Keratinocyte (primary cell): Measurements from ENCODE around the gene AIFM2. TPM values are rescaled to one million over a fixed set of nuclear protein-coding genes. Genes with fewer than 3 reads are reported as not detected.

Experiments
- DNase-seq: peaks from one replicate; pipeline ENCODE4 v3.0.0-alpha.2; 2011; ENCODE audit warnings: low read depth, missing footprints, low spot score
- FAIRE-seq: peaks from 2 replicates; lab custom pipeline; 2011; peaks lifted over from hg19 to GRCh38; lab: Jason Lieb, UNC
- H2AFZ ChIP-seq: 2 replicates; pipeline ENCODE4 v1.6.0; 2012; ENCODE audit warnings: low read length, control low read depth, inconsistent platforms; ENCODE audit not compliant: control insufficient read depth
- H3K27ac ChIP-seq: 2 replicates; pipeline ENCODE4 v1.5.1; 2011; ENCODE audit warnings: low read length; ENCODE audit not compliant: control insufficient read depth, insufficient read depth
- H3K27me3 ChIP-seq: 3 replicates; pipeline ENCODE4 v1.6.0; 2011; ENCODE audit warnings: low read length; ENCODE audit not compliant: control insufficient read depth, insufficient read depth; ENCODE audit errors: extremely low read depth
- H3K36me3 ChIP-seq, 2 experiments: 2 replicates in 1 of 2; 3 replicates in 1 of 2; pipeline ENCODE4 v1.5.1; 2011; ENCODE audit warnings: low read length in 2 of 2, mild to moderate bottlenecking in 1 of 2; ENCODE audit not compliant: control insufficient read depth in 2 of 2, insufficient read depth in 2 of 2; ENCODE audit errors: extremely low read depth in 1 of 2
- H3K4me1 ChIP-seq: 3 replicates; pipeline ENCODE4 v1.5.1; 2011; ENCODE audit warnings: low read length; ENCODE audit not compliant: control insufficient read depth, insufficient read depth; ENCODE audit errors: extremely low read depth
- H3K4me2 ChIP-seq: 3 replicates; pipeline ENCODE4 v1.6.0; 2011; ENCODE audit warnings: low read depth, low read length; ENCODE audit not compliant: control insufficient read depth, insufficient read depth; ENCODE audit errors: extremely low read depth
- H3K4me3 ChIP-seq, 3 experiments: fragments of 200-600 bp in 1 of 3; sonication (generic) in 1 of 3; 2 replicates in 2 of 3; 3 replicates in 1 of 3; pipeline ENCODE4 v1.5.1; 2011 to 2016; ENCODE audit warnings: low read length in 3 of 3, mild to moderate bottlenecking in 3 of 3, control low read depth in 2 of 3, inconsistent platforms in 1 of 3, low read depth in 1 of 3, mixed read lengths in 1 of 3, mixed run types in 1 of 3, moderate library complexity in 1 of 3; ENCODE audit not compliant: control insufficient read depth in 2 of 3, insufficient read depth in 2 of 3; ENCODE audit errors: extremely low read depth in 1 of 3
- H3K79me2 ChIP-seq: 2 replicates; pipeline ENCODE4 v1.6.0; 2012; ENCODE audit warnings: low read length; ENCODE audit not compliant: control insufficient read depth, insufficient read depth
- H3K9ac ChIP-seq: 3 replicates; pipeline ENCODE4 v1.6.0; 2011; ENCODE audit warnings: low read length; ENCODE audit not compliant: control insufficient read depth, insufficient read depth; ENCODE audit errors: extremely low read depth
- H3K9me1 ChIP-seq: 3 replicates; pipeline ENCODE4 v1.6.0; 2011; ENCODE audit warnings: low read length; ENCODE audit not compliant: control insufficient read depth, insufficient read depth; ENCODE audit errors: extremely low read depth
- H3K9me3 ChIP-seq: 2 replicates; pipeline ENCODE4 v1.5.1; 2012; ENCODE audit warnings: low read depth, low read length; ENCODE audit not compliant: control insufficient read depth
- H4K20me1 ChIP-seq: 3 replicates; pipeline ENCODE4 v1.6.0; 2011; ENCODE audit warnings: low read length; ENCODE audit not compliant: control insufficient read depth, insufficient read depth; ENCODE audit errors: extremely low read depth
- EZH2 ChIP-seq: IDR thresholded peaks from one replicate; pipeline ENCODE4 v1.6.1; 2012; ENCODE audit warnings: inconsistent platforms, mild to moderate bottlenecking, low read length, moderate library complexity
- dilution Hi-C: fragments of 300-500 bp; cut with MboI; formaldehyde crosslinking; loops from one replicate; pipeline ENCODE4 v1.7.0; 2020; ENCODE audit warnings: low sequenced_read_pairs; ENCODE audit not compliant: extremely low pct_ligation_motif_present
- polyA plus RNA-seq, 5 experiments: library from polyadenylated mRNA; depleted of rRNA in 3 of 5; stranded (reverse) in 3 of 5; stranded (forward) in 1 of 5; unstranded in 1 of 5; fragments of >200 nt; gene quantifications; 1 replicate in 1 of 5; 2 replicates in 3 of 5; 3 replicates in 1 of 5; pipeline versions ENCODE4 v1.2.1 to v1.2.3, GENCODE V29; 2011 to 2012; ENCODE audit warnings: missing spikeins in 2 of 5, low read depth in 1 of 5, low replicate concordance in 1 of 5
- TF ChIP-seq, protein P1 (sequence below), 3 experiments: IDR thresholded peaks in 1 of 3; conservative IDR thresholded peaks in 1 of 3; optimal IDR thresholded peaks in 1 of 3; 2 replicates in 2 of 3; 3 replicates in 1 of 3; pipeline versions ENCODE3 to v1.5.1; 2011; ENCODE audit warnings: low read length in 3 of 3, mild to moderate bottlenecking in 3 of 3, moderate library complexity in 2 of 3, control low read depth in 1 of 3, inconsistent platforms in 1 of 3; ENCODE audit not compliant: insufficient read depth in 2 of 3; ENCODE audit errors: extremely low read depth in 1 of 3

The AIFM2 gene
- polyA plus RNA-seq, 1 donor (not counting 4 experiments of a cell fraction or from before 2014, with no cell fraction given) = 1.8 TPM

DNA sequence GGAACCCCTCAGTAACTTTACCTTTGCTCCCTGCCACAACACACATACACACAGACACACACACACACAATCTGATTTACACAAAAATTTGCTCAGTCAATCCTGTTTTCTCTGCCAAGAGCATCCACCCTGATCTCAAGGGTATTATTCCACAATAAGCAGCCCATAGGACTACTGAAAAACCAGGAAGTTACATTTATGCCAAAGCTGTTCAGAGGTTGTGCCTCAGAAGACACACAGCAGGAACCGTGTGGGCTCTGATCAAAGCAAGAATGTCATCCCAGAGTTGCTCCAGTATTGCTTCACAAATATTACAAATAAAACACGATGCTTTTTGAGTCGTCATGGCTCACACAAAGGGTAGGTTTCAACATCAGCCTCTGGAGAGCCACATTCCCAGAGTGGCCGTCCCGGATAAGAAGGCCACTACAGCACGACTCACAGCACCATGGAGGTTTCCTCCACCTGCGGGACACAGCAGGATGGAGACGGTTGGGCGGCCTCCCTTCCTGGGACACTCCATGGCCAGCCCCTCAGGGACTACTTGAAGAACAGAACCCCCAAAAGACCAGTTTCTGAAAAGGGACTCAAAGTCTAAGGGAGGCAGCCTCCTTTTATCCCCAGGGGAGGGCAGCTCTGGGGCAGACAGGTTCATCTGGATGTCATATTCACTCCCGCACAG lies 1.6 kb downstream of the AIFM2 start:
- no peak for FAIRE-seq
- Histone ChIP-seq H3K36me3 (no peaks in the 10 kb centered on the region), H3K9me3 (no peaks in the 10 kb centered on the region), H3K9ac (no peak overlapping the region), H3K79me2 (no peaks in the 10 kb centered on the region), H3K4me3 (no peak overlapping the region), H3K27ac (no peak overlapping the region), H4K20me1 (no peaks in the 10 kb centered on the region), H3K9me1 (no peaks in the 10 kb centered on the region), H3K4me1 (peaks cover 15% of the 10 kb centered on the region), H2AFZ (no peak overlapping the region), H3K27me3 (no peaks in the 10 kb centered on the region), H3K4me2 (peak overlapping the region; percentile 8)
- DNase-seq = no peak
- no peak for TF ChIP-seq EZH2
- TF ChIP-seq, protein P1, sequence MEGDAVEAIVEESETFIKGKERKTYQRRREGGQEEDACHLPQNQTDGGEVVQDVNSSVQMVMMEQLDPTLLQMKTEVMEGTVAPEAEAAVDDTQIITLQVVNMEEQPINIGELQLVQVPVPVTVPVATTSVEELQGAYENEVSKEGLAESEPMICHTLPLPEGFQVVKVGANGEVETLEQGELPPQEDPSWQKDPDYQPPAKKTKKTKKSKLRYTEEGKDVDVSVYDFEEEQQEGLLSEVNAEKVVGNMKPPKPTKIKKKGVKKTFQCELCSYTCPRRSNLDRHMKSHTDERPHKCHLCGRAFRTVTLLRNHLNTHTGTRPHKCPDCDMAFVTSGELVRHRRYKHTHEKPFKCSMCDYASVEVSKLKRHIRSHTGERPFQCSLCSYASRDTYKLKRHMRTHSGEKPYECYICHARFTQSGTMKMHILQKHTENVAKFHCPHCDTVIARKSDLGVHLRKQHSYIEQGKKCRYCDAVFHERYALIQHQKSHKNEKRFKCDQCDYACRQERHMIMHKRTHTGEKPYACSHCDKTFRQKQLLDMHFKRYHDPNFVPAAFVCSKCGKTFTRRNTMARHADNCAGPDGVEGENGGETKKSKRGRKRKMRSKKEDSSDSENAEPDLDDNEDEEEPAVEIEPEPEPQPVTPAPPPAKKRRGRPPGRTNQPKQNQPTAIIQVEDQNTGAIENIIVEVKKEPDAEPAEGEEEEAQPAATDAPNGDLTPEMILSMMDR (optimal IDR thresholded peaks at IDR 0.05 in 1 of 3, IDR thresholded peaks at IDR 0.05 in 1 of 3, conservative IDR thresholded peaks at IDR 0.05 in 1 of 3; ENCODE audit: extremely low read depth in 1 of 3, insufficient read depth in 2 of 3, low read length in 3 of 3) = no peak
- dilution Hi-C loops = no loop called here

GRCh38 chr10:70126700-70127395 lies 5.8 kb downstream of the AIFM2 start:
- no peak for DNase-seq
- no peak overlapping the region for H3K4me3 ChIP-seq
- dilution Hi-C loops = no loop called here
- no peak for FAIRE-seq
- H3K4me2 ChIP-seq = no peak overlapping the region
- H3K9me3 ChIP-seq = no peaks in the 10 kb centered on the region
- no peaks in the 10 kb centered on the region for H3K79me2 ChIP-seq
- no peak overlapping the region for H3K27ac ChIP-seq
- peaks cover 2% of the 10 kb centered on the region for H3K9me1 ChIP-seq
- TF ChIP-seq EZH2 = no peak
- TF ChIP-seq, protein P1 (optimal IDR thresholded peaks at IDR 0.05 in 1 of 3, IDR thresholded peaks at IDR 0.05 in 1 of 3, conservative IDR thresholded peaks at IDR 0.05 in 1 of 3; ENCODE audit: extremely low read depth in 1 of 3, insufficient read depth in 2 of 3, low read length in 3 of 3) = no peak
- no peak overlapping the region for H3K9ac ChIP-seq
- peaks cover 3% of the 10 kb centered on the region for H3K4me1 ChIP-seq
- H3K36me3 ChIP-seq = no peaks in the 10 kb centered on the region
- no peaks in the 10 kb centered on the region for H4K20me1 ChIP-seq
- H3K27me3 ChIP-seq = no peaks in the 10 kb centered on the region
- H2AFZ ChIP-seq = no peak overlapping the region
